SH-SY5Y (cell line): Measurements from ENCODE around the gene NKIRAS1.

Experiments
- GATA2 ChIP-seq: IDR thresholded peaks from 2 replicates; pipeline ENCODE4 v1.6.1; 2011; ENCODE audit warnings: mild to moderate bottlenecking, low read depth, low read length
- GATA3 ChIP-seq: IDR thresholded peaks from 2 replicates; pipeline ENCODE4 v1.6.1; 2011; ENCODE audit warnings: low read depth, mild to moderate bottlenecking, low read length, moderate library complexity

DNA sequence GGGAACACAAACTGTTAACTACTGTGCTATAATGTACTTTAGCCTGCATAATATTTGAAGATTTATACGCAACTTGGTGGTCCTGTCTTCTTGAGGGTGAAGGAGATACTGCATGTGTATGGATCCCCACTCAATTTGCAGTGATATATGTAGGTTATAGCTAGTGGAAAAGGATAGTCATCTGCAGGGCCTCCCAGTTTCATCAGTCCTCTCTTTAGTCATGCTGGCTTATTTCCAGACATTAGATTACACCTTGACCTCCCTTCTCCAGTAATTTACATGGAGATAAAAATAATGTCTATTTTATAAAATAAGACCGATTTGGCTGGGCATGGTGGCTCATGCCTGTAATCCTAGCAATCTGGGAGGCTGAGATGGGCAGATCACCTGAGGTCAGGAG is 32.0 kb upstream of the NKIRAS1 start:
- TF ChIP-seq GATA2 (no peak), GATA3 (no peak)
